Esophagus muscularis mucosa (tissue), 3 donors: ENCODE results near the gene IPO11.
A peak's percentile ranks its signal among the peaks of the same experiment; 100 is the strongest.

ENCODE experiments used
- POLR2AphosphoS5 ChIP-seq, 2 donors: sonication (generic); formaldehyde crosslinking; IDR thresholded peaks; one replicate each; pipeline ENCODE4 v1.6.1; 2017; ENCODE audit warnings: antibody characterized with exemption in 2 of 2
- TF ChIP-seq, protein P1 (sequence below), 3 experiments: fragments of 200-600 bp in 2 of 3; fragments of 450-650 bp in 1 of 3; sonication (generic) in 2 of 3; IDR thresholded peaks; one replicate each; pipeline ENCODE4 v1.5.1; 2017 to 2019; ENCODE audit warnings: antibody characterized with exemption in 3 of 3, mild to moderate bottlenecking in 2 of 3, moderate library complexity in 1 of 3

DNA sequence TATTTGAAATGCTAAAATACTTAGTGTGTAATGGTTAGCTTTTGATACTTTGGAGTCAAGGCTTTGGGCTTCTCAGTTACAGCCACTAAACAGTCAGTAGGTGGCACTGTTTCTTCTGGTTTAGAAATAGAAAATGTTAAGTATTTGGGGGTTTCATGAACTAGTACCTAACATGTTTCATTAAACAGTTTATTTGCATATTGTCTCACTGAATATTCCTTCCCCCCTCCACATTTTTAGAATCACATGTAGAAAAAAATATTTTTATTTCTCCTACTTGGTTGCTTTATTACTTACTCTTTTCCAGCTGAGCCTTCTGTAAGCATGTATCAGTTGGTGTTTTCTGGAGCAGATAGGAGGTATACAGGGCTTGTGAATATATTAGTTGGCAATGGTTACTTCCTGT, 48.0 kb downstream of the IPO11 start:
- TF ChIP-seq POLR2AphosphoS5 (IDR thresholded peaks at IDR 0.05), result no peak
- TF ChIP-seq, protein P1, sequence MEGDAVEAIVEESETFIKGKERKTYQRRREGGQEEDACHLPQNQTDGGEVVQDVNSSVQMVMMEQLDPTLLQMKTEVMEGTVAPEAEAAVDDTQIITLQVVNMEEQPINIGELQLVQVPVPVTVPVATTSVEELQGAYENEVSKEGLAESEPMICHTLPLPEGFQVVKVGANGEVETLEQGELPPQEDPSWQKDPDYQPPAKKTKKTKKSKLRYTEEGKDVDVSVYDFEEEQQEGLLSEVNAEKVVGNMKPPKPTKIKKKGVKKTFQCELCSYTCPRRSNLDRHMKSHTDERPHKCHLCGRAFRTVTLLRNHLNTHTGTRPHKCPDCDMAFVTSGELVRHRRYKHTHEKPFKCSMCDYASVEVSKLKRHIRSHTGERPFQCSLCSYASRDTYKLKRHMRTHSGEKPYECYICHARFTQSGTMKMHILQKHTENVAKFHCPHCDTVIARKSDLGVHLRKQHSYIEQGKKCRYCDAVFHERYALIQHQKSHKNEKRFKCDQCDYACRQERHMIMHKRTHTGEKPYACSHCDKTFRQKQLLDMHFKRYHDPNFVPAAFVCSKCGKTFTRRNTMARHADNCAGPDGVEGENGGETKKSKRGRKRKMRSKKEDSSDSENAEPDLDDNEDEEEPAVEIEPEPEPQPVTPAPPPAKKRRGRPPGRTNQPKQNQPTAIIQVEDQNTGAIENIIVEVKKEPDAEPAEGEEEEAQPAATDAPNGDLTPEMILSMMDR (IDR thresholded peaks at IDR 0.05), result peak; percentile 32 to 73 (median 61)
